Suprapubic skin (tissue), 3 donors: Measurements from ENCODE around the gene IL15RA.

Experiments
- EP300 ChIP-seq: sonication (generic); formaldehyde crosslinking; IDR thresholded peaks from one replicate; pipeline ENCODE4 v1.6.1; 2017; ENCODE audit warnings: antibody characterized with exemption
- POLR2A ChIP-seq, 2 donors: fragments of 450-650 bp; IDR thresholded peaks; one replicate each; pipeline ENCODE4 v1.6.1; 2017; ENCODE audit warnings: antibody characterized with exemption in 2 of 2, mild to moderate bottlenecking in 2 of 2, moderate library complexity in 2 of 2
- TF ChIP-seq, protein P1 (sequence below), 2 donors: fragments of 200-600 bp in 1 of 2; fragments of 450-650 bp in 1 of 2; sonication (generic) in 1 of 2; IDR thresholded peaks; one replicate each; pipeline ENCODE4 v1.5.1; 2016 to 2019; ENCODE audit warnings: antibody characterized with exemption in 2 of 2, mild to moderate bottlenecking in 1 of 2, moderate library complexity in 1 of 2

DNA sequence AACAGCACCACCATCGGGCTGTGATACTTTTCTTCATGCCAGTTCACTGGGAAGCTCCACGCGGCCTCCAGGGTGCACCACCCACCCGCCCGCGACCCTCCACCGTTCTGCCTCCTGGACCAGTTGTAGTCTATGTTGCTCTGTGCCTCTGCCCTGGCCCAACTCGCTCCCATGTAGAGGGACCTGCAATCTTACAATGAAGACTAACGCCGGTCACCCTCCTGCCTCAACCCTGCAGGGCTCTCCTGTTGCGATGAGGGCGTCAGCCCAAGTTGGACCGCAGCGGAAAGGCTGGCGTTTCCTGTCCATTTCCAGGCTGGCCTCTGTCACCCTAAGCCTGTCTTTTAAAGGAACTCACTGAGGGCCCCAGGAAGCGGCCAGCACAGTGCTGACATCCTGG is 34.9 kb downstream of the IL15RA start:
- TF ChIP-seq, protein P1, sequence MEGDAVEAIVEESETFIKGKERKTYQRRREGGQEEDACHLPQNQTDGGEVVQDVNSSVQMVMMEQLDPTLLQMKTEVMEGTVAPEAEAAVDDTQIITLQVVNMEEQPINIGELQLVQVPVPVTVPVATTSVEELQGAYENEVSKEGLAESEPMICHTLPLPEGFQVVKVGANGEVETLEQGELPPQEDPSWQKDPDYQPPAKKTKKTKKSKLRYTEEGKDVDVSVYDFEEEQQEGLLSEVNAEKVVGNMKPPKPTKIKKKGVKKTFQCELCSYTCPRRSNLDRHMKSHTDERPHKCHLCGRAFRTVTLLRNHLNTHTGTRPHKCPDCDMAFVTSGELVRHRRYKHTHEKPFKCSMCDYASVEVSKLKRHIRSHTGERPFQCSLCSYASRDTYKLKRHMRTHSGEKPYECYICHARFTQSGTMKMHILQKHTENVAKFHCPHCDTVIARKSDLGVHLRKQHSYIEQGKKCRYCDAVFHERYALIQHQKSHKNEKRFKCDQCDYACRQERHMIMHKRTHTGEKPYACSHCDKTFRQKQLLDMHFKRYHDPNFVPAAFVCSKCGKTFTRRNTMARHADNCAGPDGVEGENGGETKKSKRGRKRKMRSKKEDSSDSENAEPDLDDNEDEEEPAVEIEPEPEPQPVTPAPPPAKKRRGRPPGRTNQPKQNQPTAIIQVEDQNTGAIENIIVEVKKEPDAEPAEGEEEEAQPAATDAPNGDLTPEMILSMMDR (IDR thresholded peaks at IDR 0.05) = no peak
- TF ChIP-seq POLR2A (IDR thresholded peaks at IDR 0.05) = no peak
- TF ChIP-seq EP300 = no peak
